GM15510 (cell line): ENCODE data around the gene STAMBPL1.

Experiments used
- POLR2A ChIP-seq: IDR thresholded peaks from 3 replicates; pipeline ENCODE4 v1.6.1; 2011; ENCODE audit warnings: borderline replicate concordance; ENCODE audit not compliant: insufficient read length; ENCODE audit errors: extremely low read depth

The STAMBPL1 gene

GRCh38 chr10:88971221-88972061, 91.4 kb downstream of the STAMBPL1 start:
- no peak for TF ChIP-seq POLR2A
